HUDEP-2 (cell line): ENCODE measurements around the gene SHMT2.

ENCODE experiments used
- DNase-seq, 76 experiments: peaks; one replicate each; lab custom pipeline; 2025; ENCODE audit not compliant: unreplicated experiment in 76 of 76; lab: John Stamatoyannopoulos, UW

The SHMT2 gene

GRCh38 chr12:57229634-57230380 lies at the start of gene SHMT2:
TSS of gene SHMT2 (plus strand) at chr12:57229711. CDS start at chr12:57229779, 68 bp downstream.
- DNase-seq: peak in 73 of 76 experiments; percentile 14 to 96 (median 90)

GRCh38 chr12:57180321-57180989 lies 49.1 kb upstream of the SHMT2 start:
- no peak for DNase-seq

DNA sequence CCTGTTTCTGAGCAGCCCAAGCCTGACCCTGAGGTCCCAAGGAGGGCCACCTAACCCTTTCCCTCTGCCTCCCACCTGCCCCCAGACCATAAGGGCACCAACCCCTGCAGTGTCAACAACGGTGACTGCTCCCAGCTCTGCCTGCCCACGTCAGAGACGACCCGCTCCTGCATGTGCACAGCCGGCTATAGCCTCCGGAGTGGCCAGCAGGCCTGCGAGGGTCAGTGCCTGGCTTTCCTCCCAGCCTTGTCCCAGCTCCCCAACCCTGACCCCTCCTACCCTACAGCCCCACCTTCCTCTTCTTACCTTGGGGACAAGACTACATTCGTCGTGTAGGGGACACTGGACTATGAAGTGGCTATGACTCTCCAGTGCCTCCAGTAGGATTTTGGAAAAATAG lies 48.4 kb upstream of the SHMT2 start:
- no peak for DNase-seq

GRCh38 chr12:57181561-57182155 lies 47.9 kb upstream of the SHMT2 start:
- no peak for DNase-seq

DNA sequence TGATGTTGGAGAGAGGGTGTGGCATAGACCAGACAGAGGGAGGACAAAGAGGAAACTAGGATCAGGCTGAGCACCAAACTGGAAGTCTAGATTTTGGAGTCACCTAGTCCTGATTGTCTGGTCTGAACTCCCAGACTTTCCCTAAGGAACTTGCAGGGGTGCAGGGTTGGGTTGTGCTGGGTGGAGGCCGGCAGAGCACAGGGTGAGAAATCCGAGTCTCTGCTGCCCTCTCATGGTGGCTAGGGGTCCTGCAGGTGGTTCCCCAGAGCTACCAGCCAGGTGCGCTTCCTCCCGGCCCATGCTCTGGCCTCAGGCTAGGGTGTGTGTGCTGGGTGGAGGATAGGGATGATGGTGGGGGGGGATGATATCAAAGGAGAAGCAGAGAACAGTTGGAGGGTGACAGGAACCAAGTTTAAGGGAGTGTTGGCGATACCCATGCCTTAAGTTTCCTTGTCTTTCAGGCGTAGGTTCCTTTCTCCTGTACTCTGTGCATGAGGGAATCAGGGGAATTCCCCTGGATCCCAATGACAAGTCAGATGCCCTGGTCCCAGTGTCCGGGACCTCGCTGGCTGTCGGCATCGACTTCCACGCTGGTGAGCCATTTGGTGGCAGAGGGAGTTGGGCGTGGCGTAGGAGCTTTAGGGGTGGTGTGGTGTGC lies 46.5 kb upstream of the SHMT2 start:
- peak in 61 of 76 experiments; percentile 5 to 82 (median 48) for DNase-seq

DNA sequence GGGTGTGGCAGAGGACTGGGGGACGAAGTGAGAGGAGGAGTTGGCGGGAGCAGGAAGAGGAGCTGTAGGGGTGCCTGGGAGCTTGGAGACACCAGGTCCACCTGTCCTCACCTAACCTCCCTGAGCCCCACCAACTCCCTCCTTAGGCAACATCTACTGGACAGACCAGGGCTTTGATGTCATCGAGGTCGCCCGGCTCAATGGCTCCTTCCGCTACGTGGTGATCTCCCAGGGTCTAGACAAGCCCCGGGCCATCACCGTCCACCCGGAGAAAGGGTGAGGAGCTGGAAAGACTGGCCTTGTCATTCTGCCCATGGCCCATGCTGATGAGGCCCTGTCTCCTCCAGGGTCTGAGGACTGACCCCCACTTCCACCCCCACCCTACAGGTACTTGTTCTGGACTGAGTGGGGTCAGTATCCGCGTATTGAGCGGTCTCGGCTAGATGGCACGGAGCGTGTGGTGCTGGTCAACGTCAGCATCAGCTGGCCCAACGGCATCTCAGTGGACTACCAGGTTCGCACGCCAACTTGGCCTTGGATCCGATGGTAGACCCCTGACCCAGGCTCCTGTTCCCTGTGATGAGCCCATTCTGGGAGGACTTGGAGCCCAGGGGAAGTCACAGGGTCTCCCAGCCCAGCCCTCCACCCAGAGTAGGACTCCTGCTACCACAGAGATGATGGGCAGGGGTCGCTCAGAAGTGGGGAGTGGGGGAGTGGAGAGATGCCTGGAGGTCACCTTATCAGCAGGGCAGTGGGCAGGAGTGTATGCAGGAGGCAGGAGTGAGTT lies 45.4 kb upstream of the SHMT2 start:
- DNase-seq: no peak

DNA sequence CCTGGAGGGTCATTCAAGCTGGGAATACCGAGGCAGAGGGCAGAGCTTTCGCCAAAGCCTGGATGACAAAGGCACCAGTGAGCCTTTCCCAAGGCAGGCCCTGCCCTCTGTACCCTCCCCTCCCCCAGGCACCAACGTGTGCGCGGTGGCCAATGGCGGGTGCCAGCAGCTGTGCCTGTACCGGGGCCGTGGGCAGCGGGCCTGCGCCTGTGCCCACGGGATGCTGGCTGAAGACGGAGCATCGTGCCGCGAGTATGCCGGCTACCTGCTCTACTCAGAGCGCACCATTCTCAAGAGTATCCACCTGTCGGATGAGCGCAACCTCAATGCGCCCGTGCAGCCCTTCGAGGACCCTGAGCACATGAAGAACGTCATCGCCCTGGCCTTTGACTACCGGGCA lies 44.1 kb upstream of the SHMT2 start:
- DNase-seq: no peak

DNA sequence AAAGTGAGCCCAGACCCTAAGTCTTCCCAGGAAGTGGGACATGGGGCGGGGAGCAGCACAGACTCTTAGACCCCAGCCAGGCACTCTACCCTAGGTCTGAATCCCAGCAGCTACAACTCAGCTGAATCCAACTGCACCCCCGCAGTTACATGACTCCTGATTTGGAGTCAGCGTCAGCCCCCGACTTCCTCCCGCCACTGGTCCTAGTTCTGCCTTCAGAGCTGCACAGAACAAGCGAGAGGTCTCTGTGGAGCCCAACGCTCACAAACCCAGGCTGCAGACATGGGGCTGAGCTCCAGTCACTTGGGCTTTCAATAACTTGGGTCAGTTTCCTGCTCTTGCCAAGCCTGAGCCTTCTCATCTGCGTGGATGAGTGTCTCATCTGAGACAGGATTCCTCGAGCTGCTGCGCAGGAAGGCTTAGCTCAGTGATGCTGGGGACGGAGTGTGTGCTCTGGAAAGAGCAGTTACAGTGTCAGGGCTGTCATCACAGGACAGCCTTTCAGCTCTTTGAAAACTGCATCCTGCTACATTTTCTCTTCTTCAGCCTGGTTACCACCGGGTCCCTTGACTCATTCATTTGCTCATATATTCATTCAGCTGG lies 43.5 kb upstream of the SHMT2 start:
- DNase-seq: no peak

- DNase-seq: no peak
These were observed 42.1 kb upstream of the SHMT2 start for GRCh38 chr12:57187222-57188089.

- no peak for DNase-seq
These were observed 41.5 kb upstream of the SHMT2 start for GRCh38 chr12:57188090-57188425.

DNA sequence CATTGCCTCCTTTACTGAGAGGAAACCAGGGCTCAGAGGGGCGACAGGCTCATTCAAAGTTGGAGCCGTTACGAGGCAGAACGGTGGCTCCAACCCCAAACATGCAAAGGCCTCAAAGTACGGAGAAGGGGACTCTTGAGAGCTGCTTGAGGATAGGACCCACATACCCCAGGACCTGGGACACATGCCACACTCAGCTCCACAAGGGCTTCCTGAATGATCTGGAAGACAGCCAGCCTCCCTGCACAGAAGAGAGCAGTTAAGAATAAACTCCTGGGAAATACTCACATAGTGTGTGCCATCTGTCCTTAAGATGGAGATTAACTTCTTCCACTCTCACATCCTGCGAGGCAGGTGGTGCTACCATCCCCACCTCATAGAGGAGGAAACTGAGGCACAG lies 39.5 kb upstream of the SHMT2 start:
- DNase-seq: no peak

DNA sequence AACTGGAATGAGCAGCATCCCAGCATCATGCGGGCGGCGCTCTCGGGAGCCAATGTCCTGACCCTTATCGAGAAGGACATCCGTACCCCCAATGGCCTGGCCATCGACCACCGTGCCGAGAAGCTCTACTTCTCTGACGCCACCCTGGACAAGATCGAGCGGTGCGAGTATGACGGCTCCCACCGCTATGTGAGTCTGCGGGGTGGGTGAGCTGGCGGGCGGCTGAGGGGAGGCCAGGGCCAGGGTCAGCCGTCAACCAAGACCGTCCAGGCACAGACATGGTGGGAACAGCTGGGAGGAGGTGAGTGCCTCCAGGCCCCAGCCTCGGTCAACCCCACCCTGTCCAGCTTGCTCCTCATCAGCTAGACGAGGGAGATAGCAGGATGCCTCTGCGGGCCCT lies 38.7 kb upstream of the SHMT2 start:
- no peak for DNase-seq

DNA sequence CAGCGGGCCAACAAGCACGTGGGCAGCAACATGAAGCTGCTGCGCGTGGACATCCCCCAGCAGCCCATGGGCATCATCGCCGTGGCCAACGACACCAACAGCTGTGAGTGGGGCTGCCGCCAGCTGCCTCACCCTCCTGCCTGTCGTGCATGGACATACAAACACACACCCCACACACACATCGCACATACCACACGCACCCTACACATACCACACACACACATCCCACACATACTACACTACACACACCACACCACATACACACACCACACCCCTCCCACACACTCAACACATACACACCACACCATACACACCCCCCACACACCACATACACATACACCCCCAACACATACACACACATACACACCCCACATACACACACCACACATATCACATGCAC lies 38.1 kb upstream of the SHMT2 start:
- DNase-seq: no peak

DNA sequence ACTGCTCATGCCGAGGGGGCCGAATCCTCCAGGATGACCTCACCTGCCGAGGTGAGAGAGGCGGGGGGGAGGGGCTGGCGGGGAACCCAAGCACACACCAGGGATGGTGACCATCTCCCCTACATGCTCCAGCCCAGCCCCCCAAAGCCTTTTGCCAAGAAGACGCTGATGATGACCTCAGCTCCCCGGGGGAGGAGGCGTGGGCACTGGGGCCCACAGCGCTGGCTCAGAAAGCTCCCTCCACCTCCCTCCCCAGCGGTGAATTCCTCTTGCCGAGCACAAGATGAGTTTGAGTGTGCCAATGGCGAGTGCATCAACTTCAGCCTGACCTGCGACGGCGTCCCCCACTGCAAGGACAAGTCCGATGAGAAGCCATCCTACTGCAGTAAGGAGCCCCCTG lies 36.6 kb upstream of the SHMT2 start:
- DNase-seq: no peak

DNA sequence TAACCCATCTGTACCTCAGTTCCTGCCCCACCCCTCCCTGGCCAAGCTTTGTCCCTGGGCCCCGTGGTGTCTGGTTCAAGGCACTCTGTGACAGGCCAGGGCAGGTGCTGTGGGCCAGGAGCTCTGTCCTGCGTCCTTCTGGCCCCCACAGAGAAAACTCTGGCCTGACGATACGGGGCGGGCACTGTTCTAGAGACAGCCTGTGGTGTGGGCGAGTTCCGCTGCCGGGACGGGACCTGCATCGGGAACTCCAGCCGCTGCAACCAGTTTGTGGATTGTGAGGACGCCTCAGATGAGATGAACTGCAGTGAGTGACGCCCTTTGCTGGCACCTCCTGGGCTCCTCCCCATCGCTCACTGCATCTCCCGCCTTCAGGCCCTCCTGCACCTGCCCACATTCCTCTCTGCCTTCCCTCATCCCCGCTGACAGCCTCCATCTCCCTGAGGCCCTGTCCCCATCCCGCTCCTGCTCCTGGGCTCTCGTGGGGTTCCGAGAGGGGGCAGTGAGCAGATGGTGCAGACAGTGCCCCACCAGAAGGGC lies 35.7 kb upstream of the SHMT2 start:
- DNase-seq: no peak

DNA sequence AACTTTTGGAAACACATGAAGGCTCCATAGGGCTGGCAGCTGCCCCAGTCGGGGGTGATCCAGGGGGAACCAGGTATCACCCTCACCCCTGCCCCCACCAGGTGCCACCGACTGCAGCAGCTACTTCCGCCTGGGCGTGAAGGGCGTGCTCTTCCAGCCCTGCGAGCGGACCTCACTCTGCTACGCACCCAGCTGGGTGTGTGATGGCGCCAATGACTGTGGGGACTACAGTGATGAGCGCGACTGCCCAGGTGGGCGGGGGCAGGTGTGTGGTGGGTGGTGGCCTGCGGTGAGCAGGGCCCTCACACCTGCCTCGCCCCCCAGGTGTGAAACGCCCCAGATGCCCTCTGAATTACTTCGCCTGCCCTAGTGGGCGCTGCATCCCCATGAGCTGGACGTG lies 35.3 kb upstream of the SHMT2 start:
- no peak for DNase-seq

DNA sequence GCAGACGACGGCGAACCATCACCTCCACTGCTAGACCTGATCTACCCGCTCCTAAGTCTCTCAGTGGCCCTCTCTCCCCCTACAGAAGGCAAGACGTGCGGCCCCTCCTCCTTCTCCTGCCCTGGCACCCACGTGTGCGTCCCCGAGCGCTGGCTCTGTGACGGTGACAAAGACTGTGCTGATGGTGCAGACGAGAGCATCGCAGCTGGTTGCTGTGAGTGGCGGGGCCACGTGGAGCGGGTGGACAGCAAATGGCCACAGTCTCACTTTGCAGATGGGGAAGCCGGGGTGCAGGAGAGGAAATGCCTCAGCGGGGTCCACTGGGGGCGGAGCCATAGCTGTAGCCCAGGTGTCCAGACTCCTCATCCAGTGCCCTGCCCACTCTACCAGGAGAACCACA lies 34.3 kb upstream of the SHMT2 start:
- DNase-seq: no peak

DNA sequence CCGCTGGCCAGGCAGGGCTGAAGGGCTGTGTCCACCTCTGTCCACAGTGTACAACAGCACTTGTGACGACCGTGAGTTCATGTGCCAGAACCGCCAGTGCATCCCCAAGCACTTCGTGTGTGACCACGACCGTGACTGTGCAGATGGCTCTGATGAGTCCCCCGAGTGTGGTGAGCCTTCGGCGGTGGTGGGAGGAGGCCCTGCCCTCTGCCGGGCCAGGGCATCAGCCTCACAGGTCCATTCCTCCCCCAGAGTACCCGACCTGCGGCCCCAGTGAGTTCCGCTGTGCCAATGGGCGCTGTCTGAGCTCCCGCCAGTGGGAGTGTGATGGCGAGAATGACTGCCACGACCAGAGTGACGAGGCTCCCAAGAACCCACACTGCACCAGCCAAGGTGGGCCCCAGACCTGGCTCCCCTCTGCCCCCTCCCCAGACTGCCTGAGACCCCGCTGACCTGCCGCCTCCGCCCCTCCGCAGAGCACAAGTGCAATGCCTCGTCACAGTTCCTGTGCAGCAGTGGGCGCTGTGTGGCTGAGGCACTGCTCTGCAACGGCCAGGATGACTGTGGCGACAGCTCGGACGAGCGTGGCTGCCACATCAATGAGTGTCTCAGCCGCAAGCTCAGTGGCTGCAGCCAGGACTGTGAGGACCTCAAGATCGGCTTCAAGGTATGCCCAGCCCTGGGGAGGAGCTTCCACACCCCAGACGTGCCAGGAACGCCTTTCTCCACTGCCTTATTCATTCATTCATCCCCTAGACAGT lies 33.7 kb upstream of the SHMT2 start:
- DNase-seq: no peak
